HepG2 (cell line): ENCODE results near the gene SH3PXD2A. TPM values are rescaled to one million over a fixed set of nuclear protein-coding genes. Genes with fewer than 3 reads are reported as not detected.
A peak's percentile ranks its signal among the peaks of the same experiment; 100 is the strongest.

ENCODE experiments used
- BCL6 ChIP-seq: IDR thresholded peaks from 2 replicates; pipeline ENCODE4 v1.6.1; 2016; ENCODE audit warnings: missing genetic modification reagents, missing compliant biosample characterization
- DR1 ChIP-seq: sonication (generic); formaldehyde crosslinking; IDR thresholded peaks from 2 replicates; pipeline ENCODE4 v1.8.0; 2021; ENCODE audit warnings: mild to moderate bottlenecking, missing genetic modification reagents, inconsistent platforms
- EED ChIP-seq: sonication (generic); formaldehyde crosslinking; IDR thresholded peaks from 2 replicates; pipeline ENCODE4 v1.5.0; 2020; ENCODE audit warnings: mild to moderate bottlenecking, missing genetic modification reagents
- HDAC2 ChIP-seq: sonication (generic); formaldehyde crosslinking; IDR thresholded peaks from 2 replicates; pipeline ENCODE4 v1.4.0; 2020; ENCODE audit warnings: missing genetic modification reagents
- KDM5B ChIP-seq: sonication (generic); formaldehyde crosslinking; IDR thresholded peaks from 2 replicates; pipeline ENCODE4 v1.4.0; 2020; ENCODE audit warnings: missing genetic modification reagents, mild to moderate bottlenecking, borderline replicate concordance
- MXI1 ChIP-seq: IDR thresholded peaks from 3 replicates; pipeline ENCODE4 v1.6.1; 2012; ENCODE audit warnings: low read depth, low read length, inconsistent platforms, borderline replicate concordance
- PAX8 ChIP-seq: sonication (generic); formaldehyde crosslinking; IDR thresholded peaks from 2 replicates; pipeline ENCODE4 v1.8.0; 2022; ENCODE audit warnings: mild to moderate bottlenecking, missing genetic modification reagents, borderline replicate concordance
- PLSCR1 ChIP-seq: sonication (generic); formaldehyde crosslinking; IDR thresholded peaks from 2 replicates; pipeline ENCODE4 v1.5.0; 2020; ENCODE audit warnings: missing genetic modification reagents, mild to moderate bottlenecking, borderline replicate concordance
- POLR2A ChIP-seq, 2 experiments: IDR thresholded peaks; 2 replicates each; pipeline ENCODE4 v1.6.1; 2011; ENCODE audit warnings: low read depth in 2 of 2, low read length in 2 of 2, mild to moderate bottlenecking in 1 of 2, moderate library complexity in 1 of 2; ENCODE audit not compliant: insufficient read depth in 1 of 2
- SIN3A ChIP-seq: IDR thresholded peaks from 2 replicates; pipeline ENCODE4 v1.6.1; 2011; ENCODE audit warnings: low read depth, mild to moderate bottlenecking, control low read depth, low read length, borderline replicate concordance
- TAF15 ChIP-seq: fragments of 200-400 bp; formaldehyde crosslinking; IDR thresholded peaks from one replicate; pipeline ENCODE4 v1.6.1; 2018; ENCODE audit warnings: mild to moderate bottlenecking, low read depth, low read length; ENCODE audit not compliant: poor library complexity, severe bottlenecking
- ZBTB20 ChIP-seq: sonication (generic); formaldehyde crosslinking; IDR thresholded peaks from 2 replicates; pipeline ENCODE4 v1.8.1; 2023; ENCODE audit warnings: missing genetic modification reagents, low read depth, mild to moderate bottlenecking, borderline replicate concordance
- ZBTB3 ChIP-seq: sonication (generic); formaldehyde crosslinking; IDR thresholded peaks from 2 replicates; pipeline ENCODE4 v1.4.0; 2020; ENCODE audit warnings: low read depth, mild to moderate bottlenecking, moderate library complexity, missing genetic modification reagents, borderline replicate concordance
- ZBTB37 ChIP-seq: sonication (generic); formaldehyde crosslinking; IDR thresholded peaks from 2 replicates; pipeline ENCODE4 v1.4.0; 2020; ENCODE audit warnings: mild to moderate bottlenecking, missing genetic modification reagents
- ZFP82 ChIP-seq: sonication (generic); formaldehyde crosslinking; IDR thresholded peaks from 2 replicates; pipeline ENCODE4 v1.5.1; 2020; ENCODE audit warnings: mild to moderate bottlenecking, missing genetic modification reagents, borderline replicate concordance
- ZNF20 ChIP-seq: sonication (generic); formaldehyde crosslinking; IDR thresholded peaks from 2 replicates; pipeline ENCODE4 v1.4.0; 2020; ENCODE audit warnings: mild to moderate bottlenecking, moderate library complexity, missing genetic modification reagents
- ZNF318 ChIP-seq: sonication (generic); formaldehyde crosslinking; IDR thresholded peaks from 2 replicates; pipeline ENCODE4 v1.4.0; 2020; ENCODE audit warnings: mild to moderate bottlenecking, missing genetic modification reagents
- ZNF552 ChIP-seq: sonication (generic); formaldehyde crosslinking; IDR thresholded peaks from 2 replicates; pipeline ENCODE4 v1.9.0; 2022; ENCODE audit warnings: missing genetic modification reagents, mild to moderate bottlenecking, borderline replicate concordance
- polyA plus RNA-seq, 8 experiments: library from polyadenylated mRNA; depleted of rRNA in 3 of 8; stranded (reverse) in 7 of 8; unstranded in 1 of 8; fragments of >200 nt; fragmentation: Illumina TruSeq in 4 of 8; extraction: Trizol in 4 of 8; gene quantifications; 2 replicates each; pipeline versions ENCODE4 v1.2.1 to v1.2.3, GENCODE V29; 2011 to 2016; ENCODE audit warnings: low read depth in 4 of 8, missing spikeins in 1 of 8, mixed read lengths in 1 of 8; ENCODE audit not compliant: insufficient read depth in 1 of 8
- total RNA-seq, 5 experiments: library from RNA; depleted of rRNA; stranded (reverse); fragments of >200 nt; fragmentation: Illumina TruSeq; extraction: Trizol; gene quantifications; 2 replicates each; pipeline ENCODE4 v1.2.3, GENCODE V29; 2016; ENCODE audit warnings: low read depth in 1 of 5

The SH3PXD2A gene
- total and polyA plus RNA-seq, 2 of the 13 experiments (the other 11 are each of a cell fraction or from before 2014, with no cell fraction given) = 11.1 to 11.3 TPM

- TF ChIP-seq PLSCR1 (CRISPR knock-in tag) (no peak), ZFP82 (CRISPR knock-in tag) (peak; percentile 5; the same call in 1 of the 2 replicates), HDAC2 (CRISPR knock-in tag) (peak; percentile 46), SIN3A (no peak; the same call in 1 of the 2 replicates), ZBTB37 (CRISPR knock-in tag) (peak; percentile 63; the same call in 1 of the 2 replicates), PAX8 (CRISPR knock-in tag) (no peak), ZNF20 (CRISPR knock-in tag) (no peak), KDM5B (CRISPR knock-in tag) (peak; percentile 88; the same call in 1 of the 2 replicates), ZNF552 (CRISPR knock-in tag) (no peak; the same call in 1 of the 2 replicates), DR1 (peak; percentile 77; the same call in 1 of the 2 replicates), ZBTB3 (CRISPR knock-in tag) (0 out of 2 replicates have a peak, but pooled peaks have one; percentile 20), EED (peak; percentile 49; the same call in 1 of the 2 replicates), ZBTB20 (CRISPR knock-in tag) (no peak), ZNF318 (peak; percentile 52; the same call in 1 of the 2 replicates), TAF15 (no peak), MXI1 (peak; percentile 63; the same call in 1 of the 3 replicates), POLR2A (IDR thresholded peaks at IDR 0.05; ENCODE audit: insufficient read depth in 1 of 2, low read depth in 2 of 2, low read length in 2 of 2) (peak in 1 of 2 experiments; percentile 37; a peak in 1 of 4 replicates), BCL6 (CRISPR knock-in tag) (no peak)
Observed at GRCh38 chr10:103660364-103661197, 194.8 kb downstream of the SH3PXD2A start (continued).
